ENCODE measurements around the gene PLPPR3. TPM values are rescaled to one million over a fixed set of nuclear protein-coding genes. Genes with fewer than 3 reads are reported as not detected.

PLPPR3 gene
- total and polyA plus RNA-seq, 9 of the 15 experiments (the other 6 are each of a cell fraction or from before 2014, with no cell fraction given) = 0.01 to 48.2 (median 8.6) TPM

DNA sequence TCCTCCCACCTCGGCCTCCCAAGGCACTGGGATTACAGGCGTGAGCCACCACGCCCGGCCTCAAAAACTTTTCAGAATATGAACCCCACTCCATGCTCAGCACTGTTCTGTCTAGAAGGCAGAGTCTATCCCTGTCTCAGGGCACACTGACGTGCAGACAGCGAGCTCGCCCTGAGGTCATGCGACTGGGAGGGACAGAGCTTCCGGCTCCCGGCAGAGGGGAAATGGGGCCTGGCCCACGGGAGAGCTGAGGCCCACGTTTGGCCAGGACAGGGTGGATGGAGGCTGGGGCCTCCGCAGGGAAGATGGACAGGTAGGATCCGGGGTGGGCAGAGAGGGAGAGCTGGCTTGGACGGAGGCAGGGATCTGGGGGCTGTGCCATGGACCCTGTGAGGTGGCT lies 3.1 kb upstream of the PLPPR3 start:
- Histone ChIP-seq H3K9me1 (ENCODE audit: control insufficient read depth, insufficient read depth, low read length) (no peaks in the 10 kb centered on the region), H3K27me3 (ENCODE audit: control insufficient read depth in 2 of 2, insufficient read depth in 2 of 2, low read length in 2 of 2) (no peaks in the 10 kb centered on the region), H2AFZ (ENCODE audit: low read depth, low read length) (no peak overlapping the region), H3K36me3 (ENCODE audit: control insufficient read depth, insufficient read depth, low read length) (no peaks in the 10 kb centered on the region), H3K4me1 (replicated peaks in 1 of 2; ENCODE audit: control insufficient read depth in 2 of 2, insufficient read depth in 2 of 2, low read length in 2 of 2) (peaks cover 15 to 71% of the 10 kb centered on the region in 2 experiments), H3K4me3 (no peak overlapping the region), H3K9ac (ENCODE audit: insufficient read depth in 1 of 2, low read depth in 2 of 2, low read length in 2 of 2) (peak overlapping the region in 1 of 2 experiments; percentile 86; a peak in 2 of 4 replicates), H3K4me2 (ENCODE audit: insufficient read depth, low read length) (no peak overlapping the region), H3K9me3 (replicated peaks; ENCODE audit: control insufficient read depth, insufficient read depth, low read depth, low read length) (no peaks in the 10 kb centered on the region), H4K20me1 (replicated peaks; ENCODE audit: control insufficient read depth, insufficient read depth, low read length) (no peaks in the 10 kb centered on the region), H3K27ac (ENCODE audit: extremely low read depth, low read depth, low read length) (peak overlapping the region; percentile 39; the same call in 1 of the 3 replicates), H3K79me2 (ENCODE audit: control insufficient read depth, insufficient read depth, low read length) (peaks cover 22% of the 10 kb centered on the region; the same call in 2 of the 3 replicates)
- intact Hi-C loops (cut with micrococcal nuclease) = no loop called here
- no TSS peak for BruUV-seq (replicated peaks)
- FAIRE-seq (no peak), ATAC-seq (no peak), DNase-seq (ENCODE audit: extremely low read depth in 1 of 4, low spot score in 3 of 4) (no peak)
- ChIA-PET CTCF (ENCODE audit: low intra/inter-chr PET ratio) (no interaction called here), POLR2A (interaction anchor here (0.6 to 2.4 kb wide), 2 partner anchors 24 to 168 kb away, joined by 3 to 9 read pairs; no protein-coding TSS in a partner anchor)
- in situ Hi-C loops (cut with MboI) = no loop called here
- 75% methylated on average over 15 of the region's 15 CpGs for WGBS (ENCODE audit: insufficient coverage, low coverage, missing lambda C conversion rate)
- TF ChIP-seq ZBTB7A (IDR thresholded peaks at IDR 0.05; ENCODE audit: borderline replicate concordance, control insufficient read depth, low read depth, low read length) (no peak), RBFOX2 (IDR thresholded peaks at IDR 0.05; ENCODE audit: low read depth, low read length) (peak; percentile 55), POLR2G (IDR thresholded peaks at IDR 0.05; ENCODE audit: low read depth, low read length) (0 out of 2 replicates have a peak, but pooled peaks have one; percentile 43), CBFB (CRISPR knock-in tag; IDR thresholded peaks at IDR 0.05) (no peak), WHSC1 (IDR thresholded peaks at IDR 0.05; ENCODE audit: low read length) (no peak)
- TF ChIP-seq, protein P1, sequence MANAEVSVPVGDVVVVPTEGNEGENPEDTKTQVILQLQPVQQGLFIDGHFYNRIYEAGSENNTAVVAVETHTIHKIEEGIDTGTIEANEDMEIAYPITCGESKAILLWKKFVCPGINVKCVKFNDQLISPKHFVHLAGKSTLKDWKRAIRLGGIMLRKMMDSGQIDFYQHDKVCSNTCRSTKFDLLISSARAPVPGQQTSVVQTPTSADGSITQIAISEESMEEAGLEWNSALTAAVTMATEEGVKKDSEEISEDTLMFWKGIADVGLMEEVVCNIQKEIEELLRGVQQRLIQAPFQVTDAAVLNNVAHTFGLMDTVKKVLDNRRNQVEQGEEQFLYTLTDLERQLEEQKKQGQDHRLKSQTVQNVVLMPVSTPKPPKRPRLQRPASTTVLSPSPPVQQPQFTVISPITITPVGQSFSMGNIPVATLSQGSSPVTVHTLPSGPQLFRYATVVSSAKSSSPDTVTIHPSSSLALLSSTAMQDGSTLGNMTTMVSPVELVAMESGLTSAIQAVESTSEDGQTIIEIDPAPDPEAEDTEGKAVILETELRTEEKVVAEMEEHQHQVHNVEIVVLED (CRISPR knock-in tag; IDR thresholded peaks at IDR 0.05) = no peak
- TF ChIP-seq, protein P2, sequence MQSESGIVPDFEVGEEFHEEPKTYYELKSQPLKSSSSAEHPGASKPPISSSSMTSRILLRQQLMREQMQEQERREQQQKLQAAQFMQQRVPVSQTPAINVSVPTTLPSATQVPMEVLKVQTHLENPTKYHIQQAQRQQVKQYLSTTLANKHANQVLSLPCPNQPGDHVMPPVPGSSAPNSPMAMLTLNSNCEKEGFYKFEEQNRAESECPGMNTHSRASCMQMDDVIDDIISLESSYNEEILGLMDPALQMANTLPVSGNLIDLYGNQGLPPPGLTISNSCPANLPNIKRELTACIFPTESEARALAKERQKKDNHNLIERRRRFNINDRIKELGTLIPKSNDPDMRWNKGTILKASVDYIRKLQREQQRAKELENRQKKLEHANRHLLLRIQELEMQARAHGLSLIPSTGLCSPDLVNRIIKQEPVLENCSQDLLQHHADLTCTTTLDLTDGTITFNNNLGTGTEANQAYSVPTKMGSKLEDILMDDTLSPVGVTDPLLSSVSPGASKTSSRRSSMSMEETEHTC (IDR thresholded peaks at IDR 0.05) = no peak
- TF ChIP-seq, protein P3, sequence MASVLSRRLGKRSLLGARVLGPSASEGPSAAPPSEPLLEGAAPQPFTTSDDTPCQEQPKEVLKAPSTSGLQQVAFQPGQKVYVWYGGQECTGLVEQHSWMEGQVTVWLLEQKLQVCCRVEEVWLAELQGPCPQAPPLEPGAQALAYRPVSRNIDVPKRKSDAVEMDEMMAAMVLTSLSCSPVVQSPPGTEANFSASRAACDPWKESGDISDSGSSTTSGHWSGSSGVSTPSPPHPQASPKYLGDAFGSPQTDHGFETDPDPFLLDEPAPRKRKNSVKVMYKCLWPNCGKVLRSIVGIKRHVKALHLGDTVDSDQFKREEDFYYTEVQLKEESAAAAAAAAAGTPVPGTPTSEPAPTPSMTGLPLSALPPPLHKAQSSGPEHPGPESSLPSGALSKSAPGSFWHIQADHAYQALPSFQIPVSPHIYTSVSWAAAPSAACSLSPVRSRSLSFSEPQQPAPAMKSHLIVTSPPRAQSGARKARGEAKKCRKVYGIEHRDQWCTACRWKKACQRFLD (CRISPR knock-in tag; IDR thresholded peaks at IDR 0.05) = 0 out of 2 replicates have a peak, but pooled peaks have one; percentile 36

Measured in K562 (cell line).